A204.1 (cell line): Measurements from ENCODE around the gene FYN.

Source experiments
- FAIRE-seq: peaks from 2 replicates; lab custom pipeline; 2012; peaks lifted over from hg19 to GRCh38; lab: Jason Lieb, UNC

Gene FYN

DNA sequence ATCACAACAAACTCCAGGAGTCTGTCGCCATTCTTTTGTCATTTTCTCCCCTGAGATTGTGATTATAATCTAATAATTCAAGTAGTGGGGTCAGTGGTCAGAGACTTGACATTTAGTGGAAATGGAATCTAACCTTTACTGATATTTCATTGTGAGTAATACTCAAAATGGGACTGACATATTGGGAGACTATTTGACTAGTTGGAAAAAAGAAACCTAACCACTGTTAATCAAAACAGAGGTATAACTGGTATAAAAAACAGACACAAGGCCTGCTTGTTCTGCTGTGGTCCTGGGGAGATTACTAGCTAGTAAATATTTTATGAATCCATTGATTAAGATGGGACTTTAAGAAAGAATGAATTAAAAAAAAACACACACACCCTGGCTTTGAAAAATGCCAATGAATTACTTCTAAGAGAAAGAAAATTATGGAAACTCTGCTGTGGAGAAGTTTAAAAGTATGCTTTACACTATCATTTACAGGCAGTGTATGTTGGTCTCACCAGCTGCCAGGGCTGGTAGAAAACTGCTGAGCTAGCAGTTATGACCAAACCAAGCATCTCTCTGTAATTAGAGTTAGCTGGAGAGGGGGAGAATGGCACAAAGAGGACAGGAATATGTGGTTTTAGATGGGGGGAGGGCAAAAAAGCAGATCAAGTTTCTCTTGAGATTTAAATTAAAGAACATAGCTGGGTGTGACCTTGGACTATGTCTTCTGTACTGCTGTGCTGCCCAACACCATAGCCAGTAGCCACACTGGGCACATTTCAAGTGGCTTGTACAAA, 103.7 kb downstream of the FYN start:
- no peak for FAIRE-seq

DNA sequence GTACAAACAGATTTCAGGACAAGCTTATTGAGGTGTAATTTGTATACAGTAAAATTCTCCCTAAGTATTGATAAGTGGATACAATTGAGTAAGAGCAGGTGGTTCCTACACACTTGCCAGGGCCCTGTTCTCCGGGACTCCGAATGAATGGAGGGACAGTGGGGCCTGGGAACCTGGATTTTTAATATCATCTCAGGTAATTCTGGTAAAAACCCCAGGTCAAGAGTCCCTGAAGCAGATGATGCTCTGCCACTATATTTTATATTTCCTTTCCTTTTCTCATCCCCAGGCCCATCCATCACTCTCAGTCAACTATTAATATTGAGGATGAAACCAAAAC, 104.9 kb downstream of the FYN start:
- no peak for FAIRE-seq

- FAIRE-seq: no peak
Observed at GRCh38 chr6:111767752-111768430, 105.4 kb downstream of the FYN start.

DNA sequence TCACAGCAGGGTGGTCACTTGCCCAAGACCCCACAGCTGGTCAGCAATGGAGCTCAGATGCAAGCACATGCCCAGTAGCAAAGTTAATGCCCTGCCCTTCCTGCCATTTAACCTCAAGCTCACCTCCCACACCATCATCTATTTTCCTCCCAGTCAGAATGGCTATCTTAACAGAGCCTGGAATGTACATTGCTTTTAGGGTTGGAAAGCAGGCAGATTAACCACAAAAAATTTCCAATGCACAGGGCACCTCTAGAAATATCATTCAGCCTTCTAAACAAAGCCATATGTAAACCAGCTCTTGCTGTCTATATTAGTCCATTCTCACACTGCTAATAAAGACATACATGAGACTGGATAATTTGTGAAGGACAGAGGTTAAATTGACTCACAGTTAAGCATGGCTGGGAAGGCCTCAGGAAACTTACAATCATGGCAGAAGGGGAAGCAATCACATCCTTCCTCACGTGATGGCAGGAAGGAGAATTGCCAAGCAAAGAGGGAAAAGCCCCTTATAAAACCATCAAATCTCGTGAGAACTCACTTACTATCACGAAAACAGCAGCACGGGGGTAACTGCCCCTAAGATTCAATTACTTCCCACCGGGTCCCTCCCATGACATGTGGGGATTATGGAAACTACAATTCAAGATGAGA, 106.9 kb downstream of the FYN start:
- no peak for FAIRE-seq

DNA sequence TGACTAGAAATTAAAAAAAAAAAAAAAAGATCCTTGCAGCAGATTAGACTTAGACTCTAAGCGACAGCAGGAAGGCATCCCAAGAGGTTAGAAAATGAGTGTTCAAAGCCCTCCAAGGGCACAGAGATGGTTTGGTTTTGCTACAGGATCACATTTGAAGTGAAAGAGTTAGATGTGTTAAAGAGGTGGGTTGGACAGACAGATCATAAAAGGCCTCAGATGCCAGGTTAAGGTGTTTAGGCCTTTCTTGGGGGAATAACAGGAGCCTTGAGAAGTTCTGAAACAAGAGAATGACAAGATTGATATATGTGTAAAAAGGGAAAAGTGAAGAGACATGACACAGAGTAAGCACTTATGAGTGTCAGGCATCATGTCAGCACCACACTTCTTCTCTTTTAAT, 107.5 kb downstream of the FYN start:
- FAIRE-seq: no peak

DNA sequence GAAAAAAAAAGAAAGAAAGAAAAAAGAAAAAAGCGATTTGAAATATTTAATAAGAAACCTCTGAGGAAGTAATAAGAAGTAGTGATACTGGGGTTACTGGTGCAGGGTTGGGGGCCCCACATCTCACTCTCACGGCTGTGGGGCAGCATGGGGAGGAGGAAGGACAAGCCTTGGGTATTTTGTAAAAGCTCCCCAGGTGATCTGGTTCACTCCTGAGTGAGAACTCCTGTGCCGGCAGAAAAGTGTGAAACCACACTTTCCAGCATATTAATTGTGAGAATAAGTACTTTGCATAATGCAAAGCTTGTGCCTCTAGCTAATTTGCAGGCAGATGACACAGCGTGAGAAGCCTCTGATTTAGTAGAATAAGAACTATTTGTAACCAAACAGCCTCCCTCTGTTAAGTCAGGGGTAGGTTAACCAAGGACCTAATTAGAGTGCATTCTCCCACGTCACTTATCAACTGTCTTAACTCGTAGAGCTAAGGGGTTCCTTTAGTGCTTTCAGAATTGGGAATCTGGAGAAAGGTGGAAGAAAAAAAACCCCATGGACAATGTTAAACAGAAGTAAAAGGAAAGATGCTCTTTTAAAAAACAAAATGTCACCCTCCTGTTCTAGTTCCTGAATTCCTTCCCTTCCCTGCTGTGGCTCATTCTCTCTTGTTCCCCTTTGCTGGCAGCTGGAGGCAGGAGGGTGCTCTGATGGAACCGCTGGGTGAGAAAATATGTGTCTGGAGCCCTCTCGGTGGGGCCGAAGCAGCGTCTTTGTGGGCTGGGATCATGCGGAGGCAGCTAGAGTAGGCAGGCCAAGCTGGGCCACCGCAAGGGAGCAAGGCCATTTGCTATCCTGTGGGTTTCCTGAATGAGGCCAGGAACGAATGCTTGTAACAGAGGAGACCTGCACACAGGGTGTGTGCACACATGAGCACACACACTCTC, 108.7 kb downstream of the FYN start:
- no peak for FAIRE-seq

- no peak for FAIRE-seq
Observed at GRCh38 chr6:111763381-111763780, 109.9 kb downstream of the FYN start.

GRCh38 chr6:111761783-111762312, 111.4 kb downstream of the FYN start:
- no peak for FAIRE-seq

DNA sequence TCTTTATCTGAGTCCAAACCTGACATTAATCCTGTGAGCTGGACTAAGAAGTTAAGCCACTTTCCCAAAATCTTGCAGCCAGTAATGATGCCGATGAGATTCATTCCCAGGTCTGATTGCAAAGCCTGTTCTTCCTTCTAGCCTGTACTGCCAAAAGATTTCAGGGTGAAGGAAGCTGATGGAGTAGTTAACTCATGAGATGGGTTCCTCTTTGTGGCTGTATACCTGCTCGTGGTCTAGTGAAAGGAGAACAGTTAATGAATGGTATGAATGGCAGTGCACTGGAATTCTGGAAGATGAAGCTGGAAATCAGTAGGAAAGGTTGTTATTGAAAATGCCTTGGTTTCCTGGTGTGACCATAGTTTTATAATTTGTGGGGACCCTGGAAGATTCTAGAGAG, 112.0 kb downstream of the FYN start:
- FAIRE-seq: no peak

DNA sequence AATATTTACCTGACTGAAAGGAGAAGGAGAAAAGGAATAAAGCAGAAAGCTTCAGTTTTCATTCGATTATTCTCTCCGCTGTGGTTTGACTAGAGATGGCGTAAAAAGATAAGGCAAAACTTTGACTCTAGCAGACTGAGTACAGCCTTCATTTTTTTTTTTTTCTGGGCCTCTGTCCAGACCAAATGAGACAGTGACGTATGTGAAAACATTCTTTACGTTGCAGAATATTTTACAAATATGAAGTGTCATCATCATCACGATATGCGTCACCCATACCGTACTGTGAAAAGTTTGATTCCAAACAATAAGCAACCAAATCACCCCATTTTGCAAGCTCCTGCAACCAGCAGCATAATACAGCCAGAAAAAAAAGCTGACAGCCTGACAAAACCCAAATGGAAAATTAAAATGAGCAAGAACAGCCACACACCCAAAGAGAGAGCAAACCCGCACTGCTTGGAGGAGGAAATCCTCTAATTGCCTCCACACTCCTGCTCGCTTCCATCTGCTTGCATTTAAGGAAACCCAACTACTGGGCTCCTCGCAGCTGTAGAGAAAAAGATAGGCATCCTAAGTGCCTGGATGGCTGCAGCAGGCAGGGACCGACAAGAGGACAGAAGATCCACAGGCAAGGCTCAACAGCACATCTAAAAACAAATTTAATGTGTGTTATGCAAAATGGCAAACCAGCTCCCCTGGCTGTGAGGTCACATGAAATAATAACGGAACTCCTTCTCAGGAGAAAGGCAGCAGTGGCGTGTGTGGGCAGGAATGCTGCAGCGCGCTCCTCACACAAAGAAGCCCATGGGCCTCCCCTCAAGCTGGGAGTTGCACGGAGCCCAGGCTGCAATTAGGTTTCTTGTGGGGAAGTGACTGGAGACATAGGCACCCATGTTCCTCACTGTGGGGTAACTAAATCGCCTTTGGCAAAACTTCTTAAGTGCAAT, 113.1 kb downstream of the FYN start:
- no peak for FAIRE-seq

GRCh38 chr6:111759331-111759835, 113.9 kb downstream of the FYN start:
- no peak for FAIRE-seq

- FAIRE-seq: no peak
Observed at GRCh38 chr6:111758608-111759329, 114.5 kb downstream of the FYN start.

GRCh38 chr6:111757342-111757741, 115.9 kb downstream of the FYN start:
- FAIRE-seq: no peak

- no peak for FAIRE-seq
Observed at GRCh38 chr6:111754423-111754822, 118.8 kb downstream of the FYN start.

DNA sequence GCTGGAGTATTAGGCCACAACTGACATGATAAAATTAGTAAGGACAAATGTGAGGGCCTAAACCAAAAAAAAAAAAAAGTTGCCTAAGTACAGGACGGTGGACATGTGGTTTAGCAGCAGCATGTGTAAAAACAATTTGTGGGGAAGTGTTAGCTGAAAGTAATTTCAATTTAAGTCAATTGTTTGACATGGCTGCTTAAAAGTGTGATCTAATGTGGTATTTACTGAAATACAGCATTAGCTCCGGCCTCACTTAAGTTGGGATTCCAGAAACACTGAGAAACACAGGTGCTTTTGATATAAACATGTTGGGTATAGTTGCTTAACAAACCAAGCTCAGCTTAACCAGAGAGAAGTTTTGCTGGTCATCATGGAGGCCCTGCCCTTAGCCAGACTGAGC, 119.7 kb downstream of the FYN start:
- no peak for FAIRE-seq

DNA sequence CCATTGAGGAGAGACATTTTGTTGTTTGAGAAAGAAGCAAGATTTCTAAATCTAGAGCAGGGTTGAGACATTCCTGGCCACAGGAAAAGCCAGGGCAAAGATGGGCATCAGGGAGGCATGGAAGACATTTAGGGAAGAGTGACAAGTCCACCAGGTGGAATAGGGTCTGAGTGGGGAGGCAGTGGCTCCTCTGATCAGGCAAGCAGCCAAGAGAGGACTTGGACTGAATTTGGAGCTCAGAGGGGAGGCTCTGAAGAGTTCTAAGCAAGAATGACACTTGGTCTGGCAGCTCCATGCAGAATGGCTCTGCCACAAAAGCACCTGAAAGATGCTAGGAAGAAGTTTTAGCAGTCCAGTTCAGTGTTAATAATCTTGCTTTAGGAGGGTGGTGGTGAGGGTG, 120.8 kb downstream of the FYN start:
- no peak for FAIRE-seq

- no peak for FAIRE-seq
Observed at GRCh38 chr6:111750753-111751673, 122.2 kb downstream of the FYN start.

DNA sequence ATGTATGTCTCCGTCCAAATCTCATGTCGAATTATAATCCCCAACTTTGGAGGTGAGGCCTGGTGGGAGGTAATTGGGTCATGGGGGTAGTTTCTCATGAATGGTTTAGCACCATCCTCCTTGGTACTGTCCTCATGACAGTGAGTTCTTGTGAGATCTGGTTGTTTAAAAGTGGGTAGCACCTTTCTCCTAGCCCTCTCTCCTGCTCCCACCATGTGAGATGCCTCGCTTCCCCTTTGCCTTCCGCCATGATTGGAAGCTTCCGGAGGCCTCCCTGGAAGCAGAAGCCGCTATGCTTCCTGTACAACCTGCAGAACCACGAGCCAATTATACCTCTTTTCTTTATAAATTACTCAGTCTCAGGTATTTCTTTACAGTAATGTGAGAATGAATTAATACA, 123.1 kb downstream of the FYN start:
- no peak for FAIRE-seq

DNA sequence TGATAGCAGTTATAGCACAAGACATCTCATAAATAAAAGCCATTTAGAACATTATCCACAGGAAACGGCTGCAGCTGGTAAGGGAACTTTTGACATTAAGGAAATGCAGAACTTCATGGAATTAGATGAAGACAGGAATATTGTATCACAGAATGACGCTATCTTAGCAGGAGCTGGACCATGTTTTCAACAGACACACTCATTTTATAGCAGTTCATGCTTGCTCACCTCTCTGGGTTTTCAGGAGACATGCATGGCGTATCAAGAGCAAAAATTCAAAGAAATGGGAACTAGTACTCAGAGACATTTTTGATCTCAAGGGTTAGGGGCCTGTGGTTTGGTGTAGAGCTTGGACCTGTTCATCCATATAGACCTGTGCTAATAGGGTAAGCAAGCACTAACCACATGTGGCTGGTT, 125.0 kb downstream of the FYN start:
- no peak for FAIRE-seq
